Measurements from ENCODE around the gene ATP2C1.
A peak's percentile ranks its signal among the peaks of the same experiment; 100 is the strongest.
"Not testable (repeated sequence)": the region's sequence is repeated elsewhere in the genome, so short reads cannot be mapped to it uniquely, and the experiment has no call there.

The ATP2C1 gene, protein sequence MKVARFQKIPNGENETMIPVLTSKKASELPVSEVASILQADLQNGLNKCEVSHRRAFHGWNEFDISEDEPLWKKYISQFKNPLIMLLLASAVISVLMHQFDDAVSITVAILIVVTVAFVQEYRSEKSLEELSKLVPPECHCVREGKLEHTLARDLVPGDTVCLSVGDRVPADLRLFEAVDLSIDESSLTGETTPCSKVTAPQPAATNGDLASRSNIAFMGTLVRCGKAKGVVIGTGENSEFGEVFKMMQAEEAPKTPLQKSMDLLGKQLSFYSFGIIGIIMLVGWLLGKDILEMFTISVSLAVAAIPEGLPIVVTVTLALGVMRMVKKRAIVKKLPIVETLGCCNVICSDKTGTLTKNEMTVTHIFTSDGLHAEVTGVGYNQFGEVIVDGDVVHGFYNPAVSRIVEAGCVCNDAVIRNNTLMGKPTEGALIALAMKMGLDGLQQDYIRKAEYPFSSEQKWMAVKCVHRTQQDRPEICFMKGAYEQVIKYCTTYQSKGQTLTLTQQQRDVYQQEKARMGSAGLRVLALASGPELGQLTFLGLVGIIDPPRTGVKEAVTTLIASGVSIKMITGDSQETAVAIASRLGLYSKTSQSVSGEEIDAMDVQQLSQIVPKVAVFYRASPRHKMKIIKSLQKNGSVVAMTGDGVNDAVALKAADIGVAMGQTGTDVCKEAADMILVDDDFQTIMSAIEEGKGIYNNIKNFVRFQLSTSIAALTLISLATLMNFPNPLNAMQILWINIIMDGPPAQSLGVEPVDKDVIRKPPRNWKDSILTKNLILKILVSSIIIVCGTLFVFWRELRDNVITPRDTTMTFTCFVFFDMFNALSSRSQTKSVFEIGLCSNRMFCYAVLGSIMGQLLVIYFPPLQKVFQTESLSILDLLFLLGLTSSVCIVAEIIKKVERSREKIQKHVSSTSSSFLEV

DNA sequence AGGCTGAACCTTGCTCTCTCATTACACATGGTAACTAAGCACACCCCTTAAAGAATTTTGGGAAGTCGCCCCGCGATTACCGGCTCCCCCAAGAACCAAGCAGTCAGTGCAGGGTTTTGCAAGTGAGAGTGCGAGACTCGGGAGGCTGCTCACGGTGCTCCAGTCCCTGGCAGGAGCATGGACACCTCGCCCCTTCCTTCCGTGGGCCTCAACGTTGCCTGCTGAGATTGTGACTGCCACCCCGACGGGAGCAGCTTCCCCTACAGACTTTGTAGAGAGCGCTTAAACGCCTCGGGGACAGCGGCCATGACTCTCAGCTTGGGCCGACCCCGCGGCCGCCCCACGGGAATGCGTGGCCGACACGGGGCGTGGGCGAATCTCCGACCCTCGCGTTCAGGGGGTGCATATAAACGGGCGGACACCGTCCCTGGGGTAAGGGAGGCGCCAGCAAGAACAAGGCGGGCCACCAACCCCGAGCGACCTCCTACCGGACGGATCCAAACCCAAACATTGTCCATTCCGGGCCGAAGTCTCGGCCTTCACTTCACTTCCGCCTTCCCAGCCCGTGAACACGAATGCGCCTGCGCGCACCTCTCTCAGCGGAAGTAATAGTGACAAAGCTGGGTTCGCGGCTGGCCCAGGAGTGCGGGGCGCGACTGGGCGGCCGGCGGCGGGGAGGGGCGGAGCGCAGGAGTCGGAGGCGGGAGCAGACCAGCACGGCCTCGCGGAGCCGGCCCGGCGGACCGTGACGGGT is at the start of gene ATP2C1:
TSS of gene ATP2C1 (plus strand) at position 709 of the 754 bp plus-strand sequence. CDS start 686 bp downstream, outside the sequence.
- DNase-seq, result peak; percentile 89

DNA sequence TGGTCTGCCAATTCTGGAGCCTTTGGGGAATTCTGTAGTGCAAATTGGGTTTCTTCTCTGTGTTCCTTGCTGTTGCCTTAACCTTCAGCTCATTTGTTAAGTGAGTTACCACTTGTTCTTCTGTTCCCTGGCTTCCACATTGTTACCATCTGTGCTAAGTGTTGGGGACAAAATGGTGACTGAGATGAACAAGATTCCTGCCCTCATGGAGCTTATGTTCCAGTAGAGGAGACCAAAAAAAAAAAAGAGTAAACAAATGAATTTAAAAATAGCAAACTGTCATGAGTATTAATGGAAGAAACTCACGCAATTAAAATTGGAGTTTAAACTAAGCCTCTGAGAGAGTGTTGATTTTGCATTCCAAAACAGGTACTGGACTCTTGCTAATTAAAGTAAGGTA is 49.4 kb upstream of the ATP2C1 start:
- no peak for DNase-seq

DNA sequence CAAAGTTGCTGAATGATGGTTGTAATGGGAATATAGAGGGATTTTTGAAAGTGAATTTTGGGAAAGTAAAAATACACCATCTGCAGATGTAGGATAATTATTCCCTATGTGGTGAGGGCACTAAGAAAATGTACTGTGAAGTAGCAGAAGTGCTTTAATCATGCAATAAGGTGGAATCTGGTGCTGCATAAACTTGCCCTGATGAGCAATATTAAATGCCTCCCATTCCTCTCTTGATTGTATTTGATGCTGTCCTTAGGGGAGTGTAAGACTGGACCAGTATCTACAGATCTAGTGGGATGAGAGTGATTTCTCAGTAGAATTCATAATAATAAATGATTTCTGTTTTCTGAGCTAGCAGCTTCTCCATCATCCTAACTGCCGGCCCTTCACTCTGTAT is 47.7 kb upstream of the ATP2C1 start:
- no peak for DNase-seq

DNA sequence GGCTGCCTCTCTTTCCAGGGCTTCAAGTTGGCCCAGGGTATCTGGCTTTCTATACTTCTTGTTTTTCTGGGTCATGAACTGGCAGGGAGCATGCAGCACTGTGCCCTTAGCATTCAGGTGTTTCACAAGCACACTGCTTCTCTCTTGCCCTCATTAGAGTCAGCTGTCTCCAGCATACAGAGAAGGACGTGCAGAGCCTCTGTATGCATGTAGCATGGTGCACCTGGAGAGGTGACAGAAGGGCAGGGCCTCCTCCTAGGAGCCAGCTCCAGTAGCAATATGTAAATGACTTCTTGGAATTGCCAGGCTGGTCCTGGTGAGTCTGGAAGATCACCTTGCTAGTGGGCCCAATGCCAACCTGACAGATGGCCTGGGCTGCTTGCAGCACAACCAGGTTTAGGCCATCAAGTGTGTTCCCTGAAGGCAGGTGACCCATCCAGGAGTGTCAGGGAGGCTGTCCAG is 44.8 kb upstream of the ATP2C1 start:
- no peak for DNase-seq

DNA sequence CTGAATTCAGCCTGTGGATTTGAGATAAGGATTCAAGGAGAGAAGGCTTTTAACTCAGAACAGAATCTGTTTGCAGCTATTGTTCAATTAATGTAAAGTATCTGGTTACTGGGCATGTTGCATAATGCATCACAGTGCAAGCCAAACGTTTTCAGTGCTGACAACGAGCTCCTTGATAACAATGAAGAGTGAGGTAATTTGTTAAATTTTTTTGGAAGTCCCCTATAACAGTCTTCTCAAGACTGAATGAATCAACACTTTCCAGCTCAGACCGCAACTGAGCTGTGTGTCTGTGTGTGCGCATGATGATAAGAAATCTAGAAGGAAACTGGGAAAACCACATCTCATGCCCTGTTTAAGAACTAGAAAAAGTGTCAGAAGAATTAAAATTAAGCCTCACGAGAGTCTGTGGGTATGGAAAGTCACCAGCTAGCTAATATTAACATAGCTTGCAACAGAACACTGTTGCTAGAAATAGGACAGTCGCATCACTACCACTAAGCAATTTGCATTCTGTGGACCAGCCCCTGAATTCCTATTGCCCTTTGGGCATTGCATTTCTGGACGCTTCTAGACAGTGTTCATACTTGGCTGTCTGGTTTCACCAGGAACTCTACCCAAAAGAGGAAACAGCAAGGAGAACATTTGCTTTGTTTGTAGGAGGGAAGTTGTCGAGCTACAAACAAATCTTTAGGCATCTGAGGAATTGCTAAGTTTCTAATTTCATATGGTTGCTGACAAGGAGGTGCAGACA is 43.7 kb upstream of the ATP2C1 start:
- DNase-seq, result peak; percentile 33

DNA sequence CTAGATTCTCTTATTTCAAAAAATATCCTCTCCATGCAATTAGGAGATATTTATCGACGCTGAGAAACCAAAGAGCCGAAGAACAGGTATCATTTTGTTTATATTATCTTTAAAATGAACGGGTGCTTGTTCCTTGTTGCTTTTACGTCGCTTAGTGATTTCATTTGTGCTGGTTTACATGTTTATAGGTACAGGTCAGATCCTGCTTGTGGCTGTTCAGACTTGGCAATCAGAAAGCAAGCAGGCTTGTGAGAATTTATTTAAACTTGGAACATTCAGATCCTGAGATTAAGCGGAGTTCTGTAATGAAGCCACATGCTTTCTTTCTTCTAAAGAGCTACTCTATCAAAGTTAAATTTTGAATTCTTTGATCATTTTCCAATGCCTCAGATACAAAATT is 43.0 kb upstream of the ATP2C1 start:
- no peak for DNase-seq

DNA sequence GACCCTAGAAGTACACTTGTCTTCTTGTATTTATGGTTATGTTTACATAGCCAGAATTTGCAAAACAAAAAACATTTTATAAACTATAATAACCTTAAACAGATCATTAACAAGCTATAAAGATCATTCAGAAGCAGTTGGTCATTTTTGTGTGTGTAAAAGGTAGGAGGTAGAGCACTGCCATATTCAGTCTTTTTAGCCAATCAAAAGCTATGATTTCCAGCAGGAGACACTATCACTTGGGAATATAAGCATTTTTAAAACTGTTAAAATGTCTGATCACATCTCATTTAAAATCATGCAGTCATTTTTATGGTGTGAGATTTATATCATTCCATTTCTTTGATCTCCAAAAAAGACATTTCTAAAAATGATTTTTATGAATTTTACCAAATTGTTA is 42.6 kb upstream of the ATP2C1 start:
- DNase-seq, result no peak

DNA sequence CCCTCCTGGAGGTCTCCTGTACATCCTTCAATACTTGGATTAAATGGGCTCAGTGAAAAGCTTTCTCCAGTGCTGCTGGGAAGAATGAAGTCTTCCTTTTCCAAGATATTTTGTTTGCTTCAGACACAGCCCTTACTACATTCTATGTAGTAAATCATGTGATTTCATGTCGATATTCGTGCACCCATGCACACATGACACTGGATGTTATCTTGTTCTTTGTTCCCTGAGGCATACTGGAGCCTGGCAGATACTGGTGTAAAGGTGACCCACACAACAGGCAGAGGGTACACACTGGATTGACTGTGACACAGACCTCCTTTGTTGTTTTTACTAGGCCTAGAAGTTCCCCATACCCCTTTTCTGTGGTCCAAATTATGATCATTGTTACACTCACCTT is 40.3 kb upstream of the ATP2C1 start:
- no peak for DNase-seq

DNA sequence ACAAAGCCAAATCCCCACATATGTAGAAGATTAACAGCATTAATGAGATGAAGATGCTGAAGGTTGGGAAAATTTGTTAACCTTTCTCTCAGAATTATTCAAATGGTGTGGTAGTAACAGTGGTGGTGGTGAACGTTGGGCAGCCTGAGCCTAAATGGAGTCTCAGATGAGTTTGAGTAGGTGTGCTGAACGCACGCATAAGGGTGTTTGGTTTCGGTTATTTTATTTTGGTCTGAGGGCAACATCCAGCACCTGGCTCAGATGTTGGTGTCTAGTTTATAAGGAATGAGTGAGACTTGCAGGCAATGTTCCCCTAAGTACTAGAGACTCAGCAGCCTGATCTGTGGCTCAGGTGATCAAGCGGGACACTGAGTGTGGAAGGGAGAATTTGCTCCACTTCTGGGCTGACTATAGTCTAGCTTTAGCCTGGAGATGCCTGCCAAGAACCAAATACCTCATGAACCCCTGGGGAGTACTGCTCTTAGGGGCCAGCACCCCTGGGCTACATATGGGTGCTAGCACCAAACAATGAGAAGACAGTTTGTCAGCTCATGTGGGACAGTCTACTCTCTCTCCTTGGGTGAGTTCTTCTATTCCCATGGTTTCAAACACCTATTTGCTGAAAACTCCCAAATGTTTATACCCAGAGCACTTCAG is 39.5 kb upstream of the ATP2C1 start:
- DNase-seq, result no peak

DNA sequence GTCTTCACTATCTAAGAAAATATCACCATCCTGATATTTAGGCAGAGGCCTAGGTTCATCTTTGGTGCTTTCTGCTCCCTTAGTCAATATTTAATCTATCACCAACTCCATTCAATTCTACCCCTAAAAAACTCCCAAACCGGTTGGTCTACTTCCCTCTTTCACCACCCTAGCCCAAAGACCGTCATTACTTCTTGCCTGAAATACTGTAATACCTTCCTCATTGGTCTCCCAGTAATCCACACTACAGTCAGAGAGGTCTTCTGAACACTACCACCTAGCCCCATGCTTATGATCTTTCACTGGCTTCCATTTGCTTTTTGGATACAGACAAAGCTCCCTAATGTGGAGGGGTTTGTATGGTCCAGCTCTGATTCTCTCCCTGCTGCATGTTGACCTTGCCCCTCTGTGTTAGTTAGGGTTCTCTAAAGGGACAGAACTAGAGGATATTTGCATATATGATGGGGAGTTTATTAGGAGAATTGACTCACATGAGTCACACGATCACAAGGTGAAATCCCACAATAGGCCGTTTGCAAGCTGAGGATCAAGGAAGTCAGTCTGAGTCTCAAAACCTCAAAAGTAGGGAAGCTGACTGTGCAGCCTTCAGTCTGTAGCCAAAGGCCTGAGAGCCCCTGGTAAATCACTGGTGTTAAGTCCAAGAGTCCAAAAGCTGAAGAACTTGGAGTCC is 36.4 kb upstream of the ATP2C1 start:
- DNase-seq, result no peak

DNA sequence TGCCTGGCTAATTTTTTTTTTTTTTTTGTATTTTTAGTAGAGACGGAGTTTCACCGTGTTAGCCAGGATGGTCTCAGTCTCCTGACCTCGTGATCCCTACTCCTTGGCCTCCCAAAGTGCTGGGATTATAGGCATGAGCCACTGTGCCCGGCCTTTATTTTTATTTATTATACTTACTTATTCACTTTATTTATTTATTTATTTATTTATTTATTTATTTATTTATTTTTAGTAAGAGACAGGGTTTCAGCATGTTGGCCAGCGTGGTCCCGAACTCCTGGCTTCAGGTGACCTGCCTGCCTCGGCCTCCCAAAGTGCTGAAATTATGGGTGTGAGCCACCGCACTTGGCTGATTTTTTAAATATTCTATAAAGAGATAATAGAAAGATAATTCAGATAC is 31.8 kb upstream of the ATP2C1 start:
- DNase-seq, result not testable (repeated sequence)

DNA sequence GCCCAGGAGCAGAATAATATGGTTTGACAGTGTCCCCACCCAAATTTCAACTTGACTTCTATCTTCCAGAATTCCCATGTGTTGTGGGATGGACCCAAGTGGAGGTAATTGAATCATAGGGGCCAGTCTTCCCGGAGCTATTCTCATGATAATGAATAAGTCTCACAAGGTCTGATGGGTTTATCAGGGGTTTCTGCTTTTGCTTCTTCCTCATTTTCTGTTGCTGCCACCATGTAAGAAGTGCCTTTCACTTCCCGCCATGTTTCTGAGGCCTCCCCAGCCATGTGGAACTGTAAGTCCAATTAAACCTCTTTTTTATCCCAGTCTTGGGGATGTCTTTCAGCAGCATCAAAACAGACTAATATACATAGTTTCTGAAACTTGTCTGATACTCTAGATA is 28.4 kb upstream of the ATP2C1 start:
- no peak for DNase-seq

DNA sequence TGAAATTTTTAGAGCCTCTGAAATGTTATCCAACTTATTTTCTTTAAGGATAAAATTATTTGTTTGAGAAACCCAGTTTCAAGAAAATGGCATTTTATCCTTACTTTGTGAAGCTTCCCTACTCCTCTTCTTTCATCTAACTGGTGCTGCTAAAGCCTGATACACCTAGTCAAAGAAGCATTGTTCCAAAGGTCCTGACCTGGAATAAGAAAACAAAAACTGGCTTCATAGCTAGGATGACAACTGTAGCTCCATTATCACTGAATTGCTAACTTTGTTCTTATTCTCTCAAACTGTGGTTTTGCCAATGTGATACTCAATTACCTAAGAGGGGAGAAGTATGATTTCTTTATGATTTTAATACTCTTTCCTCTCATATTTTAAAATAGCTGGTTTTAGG is 27.6 kb upstream of the ATP2C1 start:
- DNase-seq, result no peak

DNA sequence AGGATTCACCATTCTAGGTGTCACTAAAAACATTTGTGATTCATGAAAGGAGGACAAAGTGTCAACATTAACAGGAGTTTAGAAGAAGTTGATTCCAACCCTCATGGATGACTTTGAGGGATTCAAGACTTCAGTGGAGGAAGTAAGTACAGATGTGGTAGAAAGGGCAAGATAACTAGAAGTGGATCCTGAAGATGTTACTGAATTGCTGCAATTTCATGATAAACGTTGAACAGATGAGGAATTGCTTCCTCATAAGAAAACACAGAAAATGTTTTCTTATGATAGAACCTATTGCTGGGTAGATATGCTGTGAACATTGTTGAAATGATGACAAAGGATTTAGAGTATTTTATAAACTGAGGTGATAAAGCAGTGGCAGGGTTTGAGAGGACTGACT is 23.5 kb upstream of the ATP2C1 start:
- no peak for DNase-seq

DNA sequence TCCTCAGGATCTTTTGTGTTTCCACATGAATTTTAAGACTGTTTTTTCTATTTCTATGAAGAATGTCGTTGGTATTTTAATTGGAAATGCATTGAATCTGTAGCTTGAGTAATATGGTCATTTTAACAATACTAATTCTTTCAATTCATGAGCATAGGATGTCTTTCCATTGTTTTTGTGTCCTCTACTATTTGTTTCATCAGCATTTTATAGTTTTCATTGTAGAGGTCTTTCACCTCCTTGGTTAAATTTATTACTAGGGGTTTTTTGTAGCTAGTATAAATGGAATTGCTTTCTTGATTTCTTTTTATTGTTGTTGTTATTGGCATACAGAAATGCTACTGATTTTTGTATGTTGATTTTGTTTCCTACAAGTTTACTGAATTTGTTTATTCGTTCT is 17.3 kb upstream of the ATP2C1 start:
- no peak for DNase-seq

DNA sequence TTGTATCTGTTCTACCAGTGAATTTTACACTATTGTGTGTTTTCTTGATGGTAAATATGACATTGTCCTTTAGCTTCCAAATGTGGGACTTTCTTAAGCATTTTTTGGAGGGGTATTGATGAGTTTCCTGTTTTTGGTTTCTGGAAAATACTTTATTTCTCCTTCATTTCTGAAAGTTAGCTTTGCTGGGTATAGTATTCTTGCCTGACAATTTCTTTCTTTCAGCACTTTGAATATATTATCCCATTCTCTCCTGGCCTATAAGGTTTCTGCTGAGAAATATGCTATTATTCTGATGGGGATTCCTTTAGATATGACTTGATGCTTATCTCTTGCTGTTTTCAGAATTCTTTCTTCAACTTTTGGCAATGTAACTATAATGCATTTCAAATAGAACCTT is 15.4 kb upstream of the ATP2C1 start:
- no peak for DNase-seq

DNA sequence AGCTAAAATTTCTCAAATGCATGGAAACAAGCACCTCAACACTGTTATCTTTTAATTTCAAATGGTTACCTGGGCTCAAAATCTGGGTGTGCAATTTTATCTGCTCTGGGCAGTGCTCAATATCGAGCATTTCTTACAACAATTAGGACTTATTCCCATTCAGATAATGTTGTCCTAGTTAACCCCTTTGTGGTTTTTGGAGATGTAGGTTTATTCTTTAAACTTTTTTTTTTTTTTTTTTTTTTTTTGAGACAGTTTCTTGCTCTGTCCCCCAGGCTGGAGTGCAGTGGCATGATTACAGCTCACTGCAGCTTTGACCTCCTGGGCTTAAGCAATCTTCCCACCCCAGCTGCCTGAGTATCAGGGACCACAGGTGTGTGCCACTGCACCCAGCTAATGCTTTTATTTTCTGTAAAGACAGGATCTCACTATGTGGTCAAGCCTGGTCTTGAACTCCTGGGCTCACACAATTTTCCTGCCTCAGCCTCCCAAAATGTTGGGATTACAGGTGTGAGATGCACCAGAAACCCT is 4.4 kb upstream of the ATP2C1 start:
- no peak for DNase-seq

DNA sequence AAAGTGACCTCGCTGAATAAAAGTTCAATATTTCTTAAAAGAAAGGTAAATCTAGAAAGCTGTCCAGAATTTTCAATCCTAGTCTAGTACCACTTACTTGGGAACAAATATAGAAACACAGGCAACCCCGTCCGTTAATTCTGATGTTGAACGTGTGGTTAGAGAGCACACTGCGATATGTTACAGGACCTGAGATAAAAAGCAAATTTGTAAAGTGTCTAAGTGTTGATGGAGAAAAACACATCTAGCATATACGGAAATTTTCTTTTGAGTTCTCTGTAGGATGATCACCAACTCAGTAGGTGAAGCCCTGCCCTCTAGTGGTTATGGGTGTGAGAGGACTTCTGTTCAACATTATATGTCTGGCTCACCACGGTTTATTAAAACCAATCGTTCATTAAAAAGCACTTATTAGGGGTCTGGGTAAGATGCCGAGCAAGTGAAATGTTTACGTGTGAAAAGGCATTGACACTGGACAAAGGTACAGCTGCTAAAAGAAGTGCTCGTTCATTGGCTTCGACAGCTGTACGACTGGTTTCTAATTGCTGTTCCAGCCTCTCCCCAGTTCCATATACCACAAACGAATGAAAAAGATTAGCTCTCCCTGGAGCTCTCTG is 1.0 kb upstream of the ATP2C1 start:
- peak; percentile 46 for DNase-seq

DNA sequence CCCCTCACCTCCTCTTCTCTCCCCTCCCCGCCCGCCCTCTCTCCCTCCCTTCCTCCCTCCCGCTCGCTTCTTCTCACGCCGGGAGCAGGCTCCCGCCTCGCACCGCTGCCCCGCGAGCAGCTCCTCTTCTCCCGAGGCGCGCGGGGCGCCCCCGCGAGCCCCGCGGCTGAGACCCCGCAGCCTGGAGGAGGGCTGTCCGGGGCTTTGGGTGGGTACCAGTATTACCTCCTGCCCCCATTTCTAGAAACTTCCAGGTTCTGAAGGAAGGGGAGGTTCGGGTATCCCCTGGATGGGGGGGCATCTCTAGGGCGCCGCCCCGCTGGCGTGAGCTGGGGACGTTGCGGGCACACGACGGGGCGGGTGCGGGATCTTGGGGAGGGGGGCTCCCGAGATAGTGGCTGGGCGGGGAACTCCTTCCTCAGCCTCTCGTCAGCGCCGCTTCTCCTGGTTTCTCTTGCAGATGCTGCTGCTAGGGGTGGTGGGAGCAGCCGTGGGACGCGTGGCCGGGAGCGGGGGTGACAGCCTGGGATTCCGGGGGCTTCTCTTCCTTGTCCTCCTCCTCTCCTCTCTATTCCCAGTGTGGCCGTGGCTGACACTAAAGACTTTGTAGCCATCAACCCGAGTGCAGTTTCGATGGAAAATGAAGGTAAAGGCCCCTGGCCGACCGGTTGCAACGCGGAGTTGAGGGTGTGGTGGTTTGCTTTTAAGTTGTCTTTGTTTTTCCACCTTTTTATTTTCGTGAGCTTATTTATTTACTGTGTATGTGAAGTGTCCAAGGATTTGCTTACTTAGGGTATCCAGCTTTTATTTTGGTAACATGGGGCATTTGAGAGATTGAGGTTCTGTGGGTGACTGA is 474 bp downstream of the ATP2C1 start:
- peak; percentile 41 for DNase-seq

DNA sequence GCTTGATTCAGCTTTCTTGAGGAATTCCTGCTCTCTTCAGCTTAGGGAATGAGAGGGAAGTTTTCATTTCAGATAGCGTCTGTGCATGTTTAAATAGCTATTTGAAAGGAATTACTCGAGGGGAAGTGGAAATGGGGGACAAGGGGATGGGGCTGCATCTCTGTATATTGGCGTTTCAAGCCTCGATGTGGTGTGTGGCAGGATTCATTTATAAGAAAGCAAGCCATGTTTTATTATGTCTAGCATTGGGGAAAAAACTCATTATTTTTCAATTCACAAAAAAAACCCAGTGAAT is 1.0 kb downstream of the ATP2C1 start:
- no peak for DNase-seq

All from stimulated activated CD4-positive, alpha-beta T cell treated with anti-CD3 and anti-CD28 coated beads, Interleukin-4, amount 100 ng/mL, for 1 hour (primary cell).